EH (cell line): ENCODE results near the gene ZDHHC14.
"Not testable (repeated sequence)": the region's sequence is repeated elsewhere in the genome, so short reads cannot be mapped to it uniquely, and the experiment has no call there.

Experiments used
- DNase-seq: peaks from one replicate; pipeline ENCODE4 v3.0.0-alpha.2; 2015; ENCODE audit warnings: low read depth

ZDHHC14 gene

DNA sequence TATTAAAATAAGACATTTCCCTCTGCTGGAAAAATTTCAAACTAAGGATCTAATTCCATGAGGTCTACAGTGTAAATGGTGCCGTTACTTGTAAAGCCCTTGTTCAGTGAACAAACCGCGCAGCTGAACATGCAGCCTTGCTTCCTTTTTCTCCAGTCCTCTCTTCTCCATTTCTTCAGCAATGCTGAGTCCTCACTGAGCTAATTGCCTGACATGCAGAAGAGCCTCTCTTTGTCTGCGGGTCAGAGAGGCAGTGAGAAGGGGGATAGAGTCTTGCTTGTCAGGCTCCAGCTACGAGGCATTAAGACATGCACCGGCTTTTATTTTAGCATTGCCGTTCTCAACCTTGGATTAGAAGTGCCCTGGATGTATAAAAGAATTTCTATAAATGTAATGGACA is 25.7 kb downstream of the ZDHHC14 start:
- no peak for DNase-seq

DNA sequence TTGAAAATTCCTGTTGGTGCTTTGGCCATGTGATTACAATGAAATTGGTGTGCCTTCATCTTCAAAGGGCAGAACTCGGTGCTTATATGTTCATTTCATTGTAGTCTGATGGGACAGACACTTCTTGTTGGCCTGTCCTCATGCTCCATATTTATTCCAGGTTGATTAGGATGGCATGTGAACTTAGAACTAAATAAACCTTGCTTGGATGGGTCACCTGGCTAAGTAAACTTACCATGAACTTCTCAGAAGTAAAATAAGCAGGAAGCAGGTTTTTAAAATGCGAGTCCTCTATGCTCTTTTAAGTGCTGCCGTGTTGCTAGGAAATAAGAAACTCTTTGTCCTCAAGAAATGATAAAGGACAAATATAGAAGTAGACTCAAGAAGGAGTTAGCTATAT is 26.7 kb downstream of the ZDHHC14 start:
- DNase-seq: no peak

DNA sequence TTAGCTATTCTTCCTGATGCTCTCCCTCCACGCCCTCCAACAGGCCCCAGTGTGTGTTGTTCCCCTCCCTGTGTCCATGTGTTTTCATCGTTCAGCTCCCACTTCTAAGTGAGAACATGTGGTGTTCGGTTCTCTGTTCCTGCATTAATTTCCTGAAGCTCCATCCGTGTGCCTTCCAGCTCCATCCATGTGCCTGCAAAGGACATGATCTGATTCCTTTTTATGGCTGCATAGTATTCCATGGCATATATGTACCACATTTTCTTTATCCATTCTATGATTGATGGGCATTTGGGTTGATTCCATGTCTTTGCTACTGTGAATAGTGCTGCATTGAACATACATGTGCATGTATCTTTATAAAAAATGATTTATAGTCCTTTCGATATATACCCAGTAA is 27.4 kb downstream of the ZDHHC14 start:
- not testable (repeated sequence) for DNase-seq

DNA sequence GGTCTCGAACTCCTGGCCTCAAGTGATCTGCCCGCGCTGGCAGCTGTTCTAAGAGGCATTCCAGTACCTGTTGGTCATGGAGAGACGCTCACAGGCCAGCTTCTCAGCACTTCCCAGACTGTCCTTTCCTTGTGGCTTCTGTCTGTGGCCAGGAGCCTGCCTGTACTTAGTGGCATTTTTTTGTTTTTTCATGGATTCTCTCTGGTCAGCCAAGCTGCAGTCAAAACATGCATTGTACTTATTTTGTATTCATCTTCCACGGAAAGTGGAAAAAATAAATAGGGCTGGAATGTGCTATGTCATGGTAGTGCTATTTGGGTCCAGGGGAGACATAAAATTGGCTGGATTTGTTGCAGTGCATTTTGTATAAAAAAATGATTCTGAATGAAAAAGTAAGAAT is 29.1 kb downstream of the ZDHHC14 start:
- peak; percentile 54 for DNase-seq

DNA sequence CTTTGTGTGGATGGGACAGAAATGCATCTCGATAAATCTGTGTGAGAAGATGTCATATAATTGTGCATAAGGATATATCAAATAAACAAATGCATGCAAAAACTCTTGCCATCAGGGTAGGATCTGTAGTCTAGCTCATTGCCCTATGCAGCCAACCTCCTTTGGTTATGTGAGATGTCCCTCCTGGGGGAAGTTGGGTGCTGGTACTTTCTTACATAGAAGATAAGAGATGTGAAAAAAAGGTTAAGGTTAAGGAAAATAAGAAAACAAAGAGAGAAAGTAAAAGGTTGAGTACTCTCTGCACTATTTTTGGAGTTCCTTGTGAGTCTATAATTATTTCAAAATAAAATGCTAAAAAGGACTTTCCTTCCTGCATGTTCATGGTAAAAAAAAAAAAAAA is 30.4 kb downstream of the ZDHHC14 start:
- no peak for DNase-seq

DNA sequence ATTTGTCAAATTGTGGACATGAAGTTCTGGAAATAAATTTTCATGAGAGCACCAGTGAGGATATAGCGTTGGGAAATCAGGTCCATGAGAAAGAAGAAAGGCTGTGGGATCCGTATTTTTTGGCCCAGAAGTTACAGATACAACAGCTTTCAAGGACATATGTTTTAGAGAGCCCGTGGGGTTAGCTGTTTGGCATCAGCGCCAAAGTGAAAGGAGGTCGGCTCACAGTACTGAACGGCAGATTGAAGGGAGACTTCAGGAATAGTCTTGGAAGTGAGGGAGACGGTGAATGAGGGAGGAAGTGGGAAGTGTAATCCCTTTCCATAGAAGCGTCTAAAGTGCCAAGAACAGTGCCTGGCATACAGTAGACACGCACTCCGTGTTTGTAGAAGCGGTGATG is 31.8 kb downstream of the ZDHHC14 start:
- DNase-seq: no peak

DNA sequence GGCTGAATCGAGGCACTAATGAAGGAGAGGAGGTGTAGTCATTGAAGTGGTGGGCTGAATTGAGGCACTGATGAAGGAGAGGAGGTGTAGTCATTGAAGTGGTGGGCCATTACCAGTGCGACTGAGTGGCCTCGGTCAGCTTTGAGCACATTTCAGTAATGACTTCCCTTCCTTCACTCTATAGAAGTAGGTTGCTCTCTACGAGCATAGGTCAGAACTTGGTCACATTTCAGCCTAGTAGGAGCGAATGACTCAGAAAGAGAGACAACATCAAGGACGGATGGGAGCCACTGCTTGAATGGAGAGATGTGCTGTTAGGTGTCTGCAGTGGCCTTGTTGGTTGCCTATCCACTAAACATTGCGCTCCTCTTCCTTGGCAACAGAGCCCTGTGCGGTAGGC is 39.5 kb downstream of the ZDHHC14 start:
- no peak for DNase-seq

DNA sequence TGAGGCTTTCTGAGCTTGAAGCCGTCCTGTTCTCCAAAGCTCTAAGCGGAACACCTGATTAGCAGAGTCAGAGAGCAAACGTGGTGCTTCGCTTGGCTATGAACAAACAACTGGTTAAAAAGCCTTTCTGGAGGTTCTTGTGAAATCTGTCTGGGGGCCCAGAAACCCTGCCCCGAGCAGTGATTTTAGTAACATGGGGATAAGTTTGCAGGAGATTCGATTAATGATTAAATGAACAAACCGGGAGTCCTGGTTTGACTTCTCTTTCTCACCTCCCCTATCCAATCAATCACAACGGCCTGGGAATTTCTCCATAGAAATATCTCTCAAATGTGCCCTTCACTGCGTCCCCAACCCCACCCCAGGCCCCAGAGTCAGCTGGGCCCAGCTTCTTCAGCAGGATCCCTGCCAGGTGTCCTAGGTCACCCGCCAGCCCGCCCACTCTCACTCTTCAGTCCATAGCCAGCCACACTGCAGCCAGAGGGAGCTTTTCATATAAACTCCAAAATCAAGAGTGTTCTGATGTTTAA is 43.6 kb downstream of the ZDHHC14 start:
- no peak for DNase-seq

DNA sequence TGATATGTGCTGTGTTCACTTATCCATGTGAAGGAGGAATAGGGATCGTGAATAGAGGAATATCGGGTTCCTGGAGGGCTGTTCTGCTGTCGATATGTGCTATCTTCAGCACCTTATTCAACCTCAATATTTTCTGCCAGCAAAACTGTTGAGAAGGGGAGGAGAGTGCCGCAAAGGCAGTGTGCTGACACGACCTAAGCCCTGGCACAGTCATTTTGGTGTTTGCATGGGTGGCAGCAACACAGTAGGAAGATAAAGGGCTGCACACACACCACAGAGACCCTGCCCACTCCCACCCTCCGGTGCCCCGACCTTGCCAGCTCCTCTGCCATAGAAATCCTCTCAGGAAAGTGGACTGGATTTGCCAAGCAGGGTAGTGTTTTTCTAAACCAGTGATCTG is 47.0 kb downstream of the ZDHHC14 start:
- no peak for DNase-seq

DNA sequence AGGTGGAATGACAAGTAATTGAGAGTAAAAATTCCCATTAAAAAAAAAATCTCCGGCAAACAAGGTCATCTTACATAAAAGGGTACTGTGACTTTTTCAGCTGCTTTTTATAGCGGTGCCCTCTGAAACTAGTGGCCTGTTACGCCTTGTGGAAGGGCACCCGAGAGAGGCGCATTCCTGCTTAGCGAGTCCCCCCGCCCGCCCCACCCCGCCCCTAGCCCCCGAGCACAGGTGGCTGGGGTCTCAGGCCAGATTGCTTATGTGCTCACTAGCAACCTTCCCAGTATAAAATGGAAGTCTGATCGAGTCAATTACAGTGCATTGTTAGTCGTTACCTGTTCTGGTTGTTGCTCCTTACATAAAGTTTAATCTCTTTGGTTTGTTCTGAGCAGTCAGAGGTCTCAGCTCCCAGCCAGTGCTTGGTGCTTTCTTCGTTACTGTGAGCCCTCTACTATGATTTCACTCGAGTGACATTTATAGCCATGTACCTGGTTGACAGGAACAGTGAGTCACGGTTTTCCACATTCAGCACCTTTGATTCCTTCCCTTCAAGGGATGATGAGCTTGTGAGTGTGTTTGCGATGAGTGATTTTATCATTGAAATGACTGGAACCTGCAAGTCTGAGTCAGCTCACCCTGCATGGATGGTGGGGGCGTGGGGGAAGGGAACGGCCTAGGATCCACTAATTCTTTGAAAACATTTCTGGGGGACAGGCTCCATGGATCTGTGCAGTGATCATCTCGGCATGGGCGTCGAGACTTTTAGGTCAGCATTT is 47.6 kb downstream of the ZDHHC14 start:
- DNase-seq: no peak

DNA sequence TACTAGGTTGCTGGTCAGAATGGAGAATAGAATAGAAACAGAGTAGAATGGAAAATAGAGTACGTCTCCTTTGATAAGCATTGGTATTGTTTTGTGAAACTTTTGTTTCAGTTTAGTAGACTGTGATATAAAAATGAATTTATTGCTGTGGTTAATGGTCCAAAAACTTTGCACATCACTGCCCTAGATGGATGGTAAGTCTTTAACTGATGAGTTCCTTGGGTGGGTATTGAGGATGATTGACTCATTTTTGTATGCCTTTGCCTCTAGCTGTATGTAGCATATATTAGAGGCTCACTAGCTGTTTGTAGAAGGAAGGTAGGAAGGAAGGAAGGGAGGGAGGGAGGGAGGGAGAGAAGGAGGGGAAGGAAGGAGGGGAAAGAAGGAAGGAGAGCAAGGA is 48.3 kb downstream of the ZDHHC14 start:
- DNase-seq: no peak

DNA sequence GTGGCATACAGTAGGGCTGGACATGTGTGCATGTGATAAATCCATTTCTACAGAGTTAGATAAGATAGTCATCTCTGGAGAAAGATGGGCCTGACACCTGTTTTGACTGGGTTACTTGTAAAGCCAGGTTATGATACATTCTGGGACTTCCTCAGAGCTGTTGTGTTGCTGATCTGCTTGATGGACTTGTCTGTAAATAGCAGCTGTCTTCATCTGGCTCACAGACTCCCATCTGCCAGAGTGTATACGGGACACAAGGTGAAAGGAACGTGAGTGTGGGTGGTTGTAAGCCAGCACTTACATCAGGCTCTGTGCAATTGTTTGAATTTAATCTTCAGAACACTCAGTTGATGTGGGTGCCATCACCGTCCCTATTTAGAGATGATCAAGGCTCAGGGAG is 49.8 kb downstream of the ZDHHC14 start:
- no peak for DNase-seq

DNA sequence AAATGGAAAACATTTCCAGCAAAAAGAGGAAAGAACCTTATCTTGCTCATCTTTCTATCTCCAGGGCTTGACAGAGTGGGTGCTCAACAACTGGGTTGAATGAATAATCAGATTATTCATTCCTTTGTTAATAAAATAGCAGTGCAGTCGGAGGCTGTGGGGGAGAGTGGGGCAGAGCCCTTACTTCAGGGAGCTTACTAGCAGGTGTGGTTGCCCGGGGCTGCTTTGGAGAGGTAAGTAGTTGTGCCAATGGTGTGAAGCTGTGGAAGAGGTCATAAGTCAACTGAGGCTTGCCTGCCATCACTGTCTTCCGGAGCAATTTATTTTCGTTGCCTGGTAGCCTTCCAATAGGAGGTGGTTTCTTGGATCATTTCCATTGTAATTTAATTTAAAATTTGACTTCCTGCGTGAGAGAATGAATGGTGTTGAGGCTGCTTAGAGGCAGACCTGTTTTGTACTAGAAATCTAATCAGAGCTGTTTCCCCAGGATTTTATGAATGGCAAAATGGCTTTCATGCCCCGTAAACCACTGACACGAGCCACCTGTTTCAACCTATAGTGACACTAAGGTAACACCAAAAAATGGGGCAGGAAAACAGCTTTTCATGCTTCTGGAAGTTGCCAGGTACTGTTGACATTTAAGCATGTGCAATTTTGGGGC is 51.4 kb downstream of the ZDHHC14 start:
- no peak for DNase-seq

DNA sequence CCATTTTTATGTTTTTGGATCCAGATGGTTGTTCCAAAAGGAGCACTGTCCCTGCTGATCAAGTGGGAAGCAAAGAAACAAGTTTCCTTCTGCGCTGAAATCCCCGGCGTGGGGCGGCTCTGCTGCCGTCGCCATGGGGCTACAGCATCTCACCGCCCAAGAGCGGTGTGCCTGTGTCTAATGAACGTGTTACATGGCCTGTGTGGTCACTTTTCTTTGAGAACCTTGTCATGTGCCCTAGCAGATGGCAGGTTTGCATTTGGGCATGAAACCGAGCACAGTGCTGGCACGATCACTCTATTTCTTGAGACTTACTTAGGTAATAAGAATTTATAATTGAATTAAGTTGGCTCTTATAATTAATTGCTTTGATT is 51.9 kb downstream of the ZDHHC14 start:
- DNase-seq: no peak

DNA sequence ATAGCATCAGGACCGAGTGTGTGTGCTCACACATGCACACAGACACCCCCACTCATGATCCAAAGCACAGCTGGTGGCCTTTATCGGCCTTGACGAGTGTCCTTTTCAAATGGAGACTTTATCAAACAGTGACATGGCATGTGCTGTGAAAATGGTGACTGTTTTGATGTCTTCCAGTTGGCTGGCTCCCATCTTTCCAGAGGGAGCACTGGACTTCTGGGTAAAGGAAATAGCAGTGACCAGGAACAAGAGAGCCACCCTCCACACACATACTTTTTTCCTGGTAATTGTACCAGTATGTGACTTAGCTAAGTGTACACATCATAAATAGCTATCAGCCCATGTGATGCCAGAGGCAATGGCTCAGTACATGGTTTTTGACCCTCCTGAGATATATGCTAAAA is 52.7 kb downstream of the ZDHHC14 start:
- peak; percentile 20 for DNase-seq

DNA sequence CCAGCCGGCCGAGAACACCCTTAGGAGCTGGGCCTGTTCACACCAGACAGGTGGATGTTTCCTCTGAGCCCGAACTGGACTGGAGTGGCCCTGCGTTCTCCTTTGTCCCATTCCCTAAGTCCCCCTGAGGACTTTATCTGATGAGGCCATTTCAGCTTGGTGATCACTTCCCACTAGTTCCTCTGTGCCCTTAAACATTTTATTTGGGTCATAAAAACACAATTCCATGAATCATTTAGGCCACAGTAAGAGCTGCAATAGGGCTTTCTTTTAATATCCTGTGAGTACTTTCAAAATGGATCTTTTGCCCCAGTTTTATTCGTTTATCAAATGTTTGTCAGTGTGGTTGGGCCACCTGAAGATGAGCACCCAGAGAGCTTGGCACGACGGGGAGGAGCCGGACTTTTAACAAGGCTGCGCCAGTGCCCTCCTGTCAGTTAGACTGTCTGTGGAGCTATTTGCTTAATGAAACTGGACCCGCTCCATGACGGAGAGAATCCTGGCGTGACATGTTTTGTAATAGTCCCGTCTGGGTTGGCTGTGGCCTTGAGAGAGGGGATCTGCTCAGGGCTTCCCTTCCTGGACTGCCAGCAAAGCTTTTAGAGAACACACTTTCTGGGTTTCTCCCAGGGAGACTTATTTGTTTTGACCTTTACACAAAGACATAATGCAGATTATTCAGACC is 53.5 kb downstream of the ZDHHC14 start:
- DNase-seq: peak; percentile 66

DNA sequence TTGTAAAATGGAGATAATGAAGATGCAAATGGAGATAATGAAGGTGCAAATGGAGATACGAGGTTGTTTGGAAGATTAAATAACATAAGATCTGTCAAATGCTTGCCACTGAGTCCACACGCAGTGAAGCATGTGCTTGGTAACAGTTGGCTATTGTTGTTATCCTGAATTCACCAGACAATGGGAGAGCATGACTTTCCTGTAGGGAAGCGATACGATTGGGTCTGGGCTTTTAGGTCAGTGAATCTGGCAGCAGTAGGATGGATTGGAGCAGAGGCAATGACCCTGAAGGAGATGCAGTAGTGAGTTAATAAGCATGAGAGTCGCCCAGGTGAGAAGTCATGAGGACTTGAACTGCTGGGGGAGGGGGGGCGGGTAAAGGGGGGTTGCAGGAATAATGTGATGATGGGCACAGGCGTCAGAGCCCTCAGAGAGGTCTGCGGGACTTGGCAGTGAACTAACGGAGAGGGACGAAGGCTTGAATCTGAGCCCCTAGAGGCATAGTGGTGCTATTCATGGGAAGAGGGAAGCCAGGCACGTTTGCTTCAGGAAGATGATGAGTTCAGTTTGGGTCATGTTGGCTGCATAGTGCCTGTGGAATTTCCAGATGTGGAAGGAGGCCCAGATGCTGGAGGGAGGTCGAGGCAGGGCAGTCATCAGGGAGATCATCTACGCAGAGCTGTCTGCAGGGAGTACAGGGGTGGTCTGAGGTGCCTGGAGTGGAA is 55.4 kb downstream of the ZDHHC14 start:
- no peak for DNase-seq

DNA sequence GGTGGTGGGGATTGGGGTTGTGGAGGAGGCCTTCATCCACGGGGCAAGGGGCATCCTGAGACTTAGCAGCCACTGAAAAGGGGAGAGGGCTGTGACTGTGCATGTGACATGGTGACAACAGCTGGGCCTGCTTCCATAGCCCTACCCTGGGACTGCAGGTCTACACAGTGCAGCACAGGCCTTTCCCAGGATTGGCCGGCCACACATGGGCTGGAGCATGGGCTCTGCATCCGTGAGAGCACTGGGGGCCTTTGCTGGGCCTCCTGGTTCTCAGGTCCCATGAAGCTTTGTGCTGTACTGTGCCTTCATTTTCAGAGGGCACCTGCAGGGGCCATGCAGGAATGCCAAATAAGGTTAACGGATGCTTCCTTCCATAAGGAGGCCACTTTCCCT is 56.0 kb downstream of the ZDHHC14 start:
- DNase-seq: no peak

DNA sequence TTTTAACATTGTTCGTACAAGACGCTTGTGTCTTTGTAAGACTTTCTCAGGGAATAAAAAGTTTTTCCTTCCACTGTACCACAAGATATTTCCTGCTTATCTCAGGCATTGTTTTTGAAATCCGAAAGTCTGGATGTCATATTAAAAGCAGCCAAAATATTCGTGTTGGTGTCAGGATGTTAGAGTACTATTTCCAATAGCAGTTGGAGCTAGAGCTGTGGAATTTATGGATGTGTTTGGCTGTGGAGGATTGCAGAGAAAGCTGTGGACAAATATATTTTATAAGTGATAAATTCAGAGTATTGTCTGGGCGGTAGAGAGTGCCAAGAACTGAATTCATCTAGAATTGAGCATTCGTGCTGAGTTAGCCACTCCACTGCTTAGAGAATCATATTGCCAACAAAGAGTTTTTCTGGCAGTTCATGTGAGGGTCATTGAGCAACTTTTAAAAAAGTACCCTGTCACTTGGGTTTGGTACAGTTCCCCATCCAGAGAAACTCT is 57.7 kb downstream of the ZDHHC14 start:
- peak; percentile 56 for DNase-seq

DNA sequence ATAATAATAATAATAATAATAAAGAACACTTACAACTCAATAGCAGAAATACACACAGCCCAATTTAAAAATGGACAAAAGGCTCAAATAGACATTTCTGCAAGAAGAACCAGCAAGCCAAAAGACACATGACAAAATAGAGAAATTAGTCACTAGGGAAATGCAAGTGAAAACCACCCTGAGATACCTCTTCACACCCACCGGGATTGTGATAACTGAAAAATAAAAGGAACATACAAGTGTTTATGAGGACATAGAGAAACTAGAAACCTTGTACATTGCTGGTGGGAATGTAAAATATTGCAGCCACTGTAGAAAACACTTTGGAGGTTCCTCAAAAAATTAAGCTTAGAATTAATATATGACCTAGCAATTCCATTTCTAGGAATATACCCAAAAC is 59.2 kb downstream of the ZDHHC14 start:
- DNase-seq: no peak

DNA sequence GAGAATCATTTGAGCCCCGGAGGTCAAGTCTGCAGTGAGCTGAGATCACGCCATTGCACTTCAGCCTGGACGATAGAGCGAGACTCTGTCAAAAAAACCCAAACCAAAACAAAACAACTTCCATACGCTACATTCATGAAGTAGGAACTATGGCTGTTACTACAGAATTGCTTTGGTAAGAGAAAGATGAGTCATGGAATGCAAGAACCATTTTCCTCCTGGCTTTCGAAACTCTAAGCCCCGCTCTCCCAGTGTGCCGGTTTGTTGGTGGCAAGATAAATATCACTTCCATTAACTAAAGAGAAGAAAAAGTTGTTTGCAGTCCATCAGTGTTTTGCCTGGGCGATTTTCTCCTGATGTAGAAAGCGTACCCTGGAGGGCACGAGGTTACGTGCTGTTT is 61.3 kb downstream of the ZDHHC14 start:
- peak; percentile 74 for DNase-seq
